ENCODE data around the gene BCAS1.

GRCh38 chr20:54063992-54064676 lies 6.3 kb downstream of the BCAS1 start:
- TF ChIP-seq ZNF274 (IDR thresholded peaks at IDR 0.05; ENCODE audit: low read depth, low read length) (no peak), YY1 (IDR thresholded peaks at IDR 0.05; ENCODE audit: insufficient read depth, insufficient read length) (no peak), SUZ12 (IDR thresholded peaks at IDR 0.05; ENCODE audit: extremely low read depth, insufficient read depth, insufficient read length) (no peak)

Data from NT2/D1 (cell line).